Measurements from ENCODE around the gene RANBP2.
"Not testable (repeated sequence)": the region's sequence is repeated elsewhere in the genome, so short reads cannot be mapped to it uniquely, and the experiment has no call there.

Gene RANBP2

GRCh38 chr2:108719149-108720044 lies at the start of gene RANBP2:
TSS of gene RANBP2 (plus strand) at chr2:108719482. CDS start at chr2:108719607, 125 bp downstream.
- in situ Hi-C loops (cut with HindIII; ENCODE audit: low sequenced_read_pairs): no loop called here

DNA sequence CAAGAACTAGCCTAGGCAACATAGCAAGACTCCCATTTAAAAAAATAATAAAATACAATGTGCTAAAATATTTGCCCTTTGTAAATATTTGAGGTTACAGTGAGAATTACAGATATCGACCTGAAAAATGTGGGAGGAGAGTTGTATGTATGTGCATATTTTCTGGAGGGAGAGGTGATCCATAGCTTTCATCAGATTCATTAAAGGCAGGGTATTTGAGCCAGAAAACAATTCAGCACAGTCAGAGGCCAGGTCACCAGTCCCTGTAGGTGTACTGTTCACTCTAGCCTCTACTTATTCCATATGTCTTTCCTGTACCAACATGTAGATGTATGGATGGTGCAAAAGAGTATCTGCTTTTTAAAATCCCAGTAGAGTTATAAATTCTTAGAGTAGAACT lies 49.0 kb upstream of the RANBP2 start:
- in situ Hi-C loops (cut with HindIII; ENCODE audit: low sequenced_read_pairs): not testable (repeated sequence)

- in situ Hi-C loops (cut with HindIII; ENCODE audit: low sequenced_read_pairs): not testable (repeated sequence)
Measured at GRCh38 chr2:108672200-108672805, 47.0 kb upstream of the RANBP2 start.

DNA sequence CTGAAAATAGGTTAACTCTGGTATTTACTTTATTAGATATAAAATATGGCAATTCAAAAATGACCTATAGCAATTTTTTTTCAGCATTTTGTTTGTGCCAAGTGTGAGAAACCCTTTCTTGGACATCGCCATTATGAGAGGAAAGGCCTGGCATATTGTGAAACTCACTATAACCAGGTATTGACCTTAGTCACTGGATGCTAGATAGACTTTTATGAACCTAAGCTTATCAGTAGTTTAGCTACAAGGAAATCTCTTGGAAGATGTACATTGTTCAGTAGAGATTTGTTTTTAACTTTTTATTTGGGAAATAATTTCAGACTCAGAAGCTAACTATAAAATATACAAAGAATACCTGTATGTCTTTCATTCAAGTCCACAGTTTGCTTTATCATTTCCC lies 42.8 kb upstream of the RANBP2 start:
- in situ Hi-C loops (cut with HindIII; ENCODE audit: low sequenced_read_pairs): not testable (repeated sequence)

- in situ Hi-C loops (cut with HindIII; ENCODE audit: low sequenced_read_pairs): not testable (repeated sequence)
Measured at GRCh38 chr2:108677239-108677744, 42.0 kb upstream of the RANBP2 start.

DNA sequence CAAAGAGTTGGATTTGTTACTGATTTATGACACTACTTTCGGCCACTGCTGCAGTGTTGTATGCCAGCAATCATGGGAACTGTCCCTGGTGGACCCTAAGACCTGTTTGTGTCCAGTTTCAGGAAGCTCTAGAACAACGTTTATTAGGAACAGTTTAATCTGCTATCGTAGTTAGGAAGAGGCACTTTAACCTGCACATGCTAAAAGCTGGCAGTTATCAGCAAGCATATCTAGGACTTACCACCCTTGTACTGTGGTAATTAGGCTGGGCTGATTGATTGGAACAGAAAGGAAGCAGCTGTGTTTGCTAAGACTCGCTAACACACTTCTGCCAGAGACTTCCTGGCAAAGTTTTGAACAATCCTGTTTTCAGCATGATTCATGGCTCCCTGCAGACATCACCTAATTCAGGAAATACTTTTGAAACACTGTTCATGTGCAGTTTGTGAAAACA lies 41.1 kb upstream of the RANBP2 start:
- in situ Hi-C loops (cut with HindIII; ENCODE audit: low sequenced_read_pairs): not testable (repeated sequence)

DNA sequence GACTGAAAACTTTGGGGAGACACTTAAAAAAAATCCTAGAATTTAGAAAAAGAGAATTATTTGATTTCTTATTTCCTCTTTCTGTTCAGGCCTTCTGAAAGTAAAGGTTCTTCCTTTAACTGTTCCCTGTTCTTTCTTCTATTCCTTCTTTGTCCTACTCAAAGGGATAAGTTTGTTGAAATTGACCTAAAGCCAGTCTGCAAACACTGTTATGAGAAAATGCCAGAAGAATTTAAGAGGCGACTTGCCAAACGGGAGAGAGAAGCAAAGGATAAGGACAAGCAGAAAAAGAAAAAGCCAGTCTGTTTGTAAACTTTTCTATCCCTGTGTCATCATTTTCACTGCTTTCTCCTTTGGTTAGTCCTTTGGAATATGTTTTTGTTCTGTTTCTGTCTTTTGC lies 38.5 kb upstream of the RANBP2 start:
- in situ Hi-C loops (cut with HindIII; ENCODE audit: low sequenced_read_pairs): not testable (repeated sequence)

- in situ Hi-C loops (cut with HindIII; ENCODE audit: low sequenced_read_pairs): not testable (repeated sequence)
Measured at GRCh38 chr2:108688818-108689756, 30.2 kb upstream of the RANBP2 start.

GRCh38 chr2:108690001-108690400 lies 29.3 kb upstream of the RANBP2 start:
- in situ Hi-C loops (cut with HindIII; ENCODE audit: low sequenced_read_pairs): not testable (repeated sequence)

DNA sequence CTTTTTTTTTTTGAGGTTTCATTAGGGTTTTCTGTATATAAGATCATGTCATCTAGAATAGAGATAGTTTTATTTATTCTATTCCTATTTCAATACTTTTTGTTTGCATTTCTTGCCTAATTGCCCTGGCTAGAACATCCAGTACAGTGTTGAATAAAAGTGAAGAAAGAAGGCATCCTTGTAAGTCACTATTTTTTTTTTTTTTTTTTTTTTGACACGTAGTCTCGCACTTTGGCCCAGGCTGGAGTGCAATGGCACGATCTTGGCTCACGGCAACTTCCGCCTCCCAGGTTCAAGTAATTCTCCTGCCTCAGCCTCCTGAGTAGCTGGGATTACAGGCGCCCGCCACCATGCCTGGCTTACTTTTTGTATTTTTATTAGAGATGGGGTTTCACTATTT lies 27.8 kb upstream of the RANBP2 start:
- in situ Hi-C loops (cut with HindIII; ENCODE audit: low sequenced_read_pairs): no loop called here

DNA sequence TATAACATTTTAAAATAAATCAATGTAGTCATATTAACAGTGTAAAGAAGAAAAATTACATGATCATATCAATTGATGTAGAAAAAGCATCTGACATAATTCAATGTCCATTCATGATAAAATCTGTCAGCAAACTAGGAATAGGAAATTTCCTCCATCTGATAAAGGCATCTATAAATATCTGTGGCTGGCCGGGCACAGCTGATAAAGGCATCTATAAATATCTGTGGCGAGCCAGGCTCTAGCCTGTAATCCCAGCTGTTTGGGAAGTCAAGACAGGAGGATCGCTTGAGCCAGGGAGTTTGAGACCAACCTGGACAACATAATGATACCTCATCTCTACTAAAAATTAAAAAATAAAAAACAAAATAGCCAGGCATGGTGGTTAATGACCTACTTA lies 18.1 kb upstream of the RANBP2 start:
- in situ Hi-C loops (cut with HindIII; ENCODE audit: low sequenced_read_pairs): no loop called here

- in situ Hi-C loops (cut with HindIII; ENCODE audit: low sequenced_read_pairs): no loop called here
Measured at GRCh38 chr2:108701806-108702205, 17.5 kb upstream of the RANBP2 start.

- in situ Hi-C loops (cut with HindIII; ENCODE audit: low sequenced_read_pairs): no loop called here
Measured at GRCh38 chr2:108704871-108705270, 14.4 kb upstream of the RANBP2 start.

- in situ Hi-C loops (cut with HindIII; ENCODE audit: low sequenced_read_pairs): no loop called here
Measured at GRCh38 chr2:108707300-108707699, 12.0 kb upstream of the RANBP2 start.

GRCh38 chr2:108716971-108717370 lies 2.3 kb upstream of the RANBP2 start:
- in situ Hi-C loops (cut with HindIII; ENCODE audit: low sequenced_read_pairs): not testable (repeated sequence)

DNA sequence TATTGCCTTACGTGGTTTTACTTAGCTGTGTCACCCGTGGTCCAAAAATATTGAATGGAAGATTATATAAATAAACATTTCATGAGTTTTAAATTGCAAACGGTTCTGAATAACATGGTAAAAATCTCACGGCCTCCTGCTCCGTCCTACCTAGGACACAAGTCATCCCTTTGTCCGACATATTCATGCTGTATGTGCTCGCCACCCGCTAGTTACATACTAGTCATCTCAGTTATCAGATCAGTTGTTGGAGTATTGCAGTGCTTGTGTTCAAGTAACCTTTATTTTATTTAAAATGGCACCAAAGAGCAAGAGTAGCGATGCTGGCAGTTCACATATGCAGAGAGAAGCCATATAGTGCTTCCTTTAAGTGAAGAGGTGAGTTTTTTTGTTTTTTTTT lies 6.8 kb downstream of the RANBP2 start:
- in situ Hi-C loops (cut with HindIII; ENCODE audit: low sequenced_read_pairs): not testable (repeated sequence)

GRCh38 chr2:108734656-108735055 lies 15.4 kb downstream of the RANBP2 start:
- in situ Hi-C loops (cut with HindIII; ENCODE audit: low sequenced_read_pairs): not testable (repeated sequence)

- in situ Hi-C loops (cut with HindIII; ENCODE audit: low sequenced_read_pairs): not testable (repeated sequence)
Measured at GRCh38 chr2:108757973-108758372, 38.7 kb downstream of the RANBP2 start.

GRCh38 chr2:108762618-108763017 lies 43.3 kb downstream of the RANBP2 start:
- in situ Hi-C loops (cut with HindIII; ENCODE audit: low sequenced_read_pairs): not testable (repeated sequence)

DNA sequence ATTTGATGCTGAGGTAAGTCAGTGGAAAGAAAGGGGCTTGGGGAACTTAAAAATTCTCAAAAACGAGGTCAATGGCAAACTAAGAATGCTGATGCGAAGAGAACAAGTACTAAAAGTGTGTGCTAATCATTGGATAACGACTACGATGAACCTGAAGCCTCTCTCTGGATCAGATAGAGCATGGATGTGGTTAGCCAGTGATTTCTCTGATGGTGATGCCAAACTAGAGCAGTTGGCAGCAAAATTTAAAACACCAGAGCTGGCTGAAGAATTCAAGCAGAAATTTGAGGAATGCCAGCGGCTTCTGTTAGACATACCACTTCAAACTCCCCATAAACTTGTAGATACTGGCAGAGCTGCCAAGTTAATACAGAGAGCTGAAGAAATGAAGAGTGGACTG lies 47.4 kb downstream of the RANBP2 start:
- in situ Hi-C loops (cut with HindIII; ENCODE audit: low sequenced_read_pairs): not testable (repeated sequence)

- in situ Hi-C loops (cut with HindIII; ENCODE audit: low sequenced_read_pairs): not testable (repeated sequence)
Measured at GRCh38 chr2:108767859-108768258, 48.6 kb downstream of the RANBP2 start.

Data from endothelial cell of hepatic sinusoid (primary cell).